ENCODE measurements around the gene MYLK.

Gene MYLK

GRCh38 chr3:123678108-123678511 is 206.0 kb downstream of the MYLK start:
- TF ChIP-seq, protein P1, sequence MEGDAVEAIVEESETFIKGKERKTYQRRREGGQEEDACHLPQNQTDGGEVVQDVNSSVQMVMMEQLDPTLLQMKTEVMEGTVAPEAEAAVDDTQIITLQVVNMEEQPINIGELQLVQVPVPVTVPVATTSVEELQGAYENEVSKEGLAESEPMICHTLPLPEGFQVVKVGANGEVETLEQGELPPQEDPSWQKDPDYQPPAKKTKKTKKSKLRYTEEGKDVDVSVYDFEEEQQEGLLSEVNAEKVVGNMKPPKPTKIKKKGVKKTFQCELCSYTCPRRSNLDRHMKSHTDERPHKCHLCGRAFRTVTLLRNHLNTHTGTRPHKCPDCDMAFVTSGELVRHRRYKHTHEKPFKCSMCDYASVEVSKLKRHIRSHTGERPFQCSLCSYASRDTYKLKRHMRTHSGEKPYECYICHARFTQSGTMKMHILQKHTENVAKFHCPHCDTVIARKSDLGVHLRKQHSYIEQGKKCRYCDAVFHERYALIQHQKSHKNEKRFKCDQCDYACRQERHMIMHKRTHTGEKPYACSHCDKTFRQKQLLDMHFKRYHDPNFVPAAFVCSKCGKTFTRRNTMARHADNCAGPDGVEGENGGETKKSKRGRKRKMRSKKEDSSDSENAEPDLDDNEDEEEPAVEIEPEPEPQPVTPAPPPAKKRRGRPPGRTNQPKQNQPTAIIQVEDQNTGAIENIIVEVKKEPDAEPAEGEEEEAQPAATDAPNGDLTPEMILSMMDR (IDR thresholded peaks at IDR 0.05; ENCODE audit: extremely low read depth, missing control alignments) = no peak
- no peak for DNase-seq (ENCODE audit: low spot score)

- TF ChIP-seq, protein P1 (IDR thresholded peaks at IDR 0.05; ENCODE audit: extremely low read depth, missing control alignments) = no peak
- DNase-seq (ENCODE audit: low spot score) = no peak
These were observed 211.5 kb downstream of the MYLK start for GRCh38 chr3:123672429-123673146.

- no peak for DNase-seq (ENCODE audit: low spot score)
- TF ChIP-seq, protein P1 (IDR thresholded peaks at IDR 0.05; ENCODE audit: extremely low read depth, missing control alignments) = no peak
These were observed 213.4 kb downstream of the MYLK start for GRCh38 chr3:123670743-123671142.

DNA sequence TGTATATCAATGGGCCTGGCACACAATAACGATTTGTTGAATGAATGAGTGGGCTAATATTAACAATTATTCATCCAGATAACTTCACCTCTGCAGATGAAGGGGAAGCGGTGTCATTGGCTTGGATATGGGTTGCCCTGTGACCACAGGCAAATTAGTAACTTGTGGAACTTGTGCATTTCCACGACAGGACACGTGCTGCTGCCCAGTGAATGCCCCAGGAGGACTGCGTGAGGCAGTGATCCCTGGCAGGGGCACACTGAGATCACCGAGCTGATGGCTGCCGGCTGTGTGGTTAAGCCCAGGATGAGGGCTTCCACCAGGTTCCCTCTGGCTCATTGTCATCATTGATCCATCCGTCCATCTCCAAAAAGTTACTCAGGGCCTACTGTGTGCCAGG is 215.2 kb downstream of the MYLK start:
- no peak for DNase-seq (ENCODE audit: low spot score)
- TF ChIP-seq, protein P1 (IDR thresholded peaks at IDR 0.05; ENCODE audit: extremely low read depth, missing control alignments) = no peak

- TF ChIP-seq, protein P1 (IDR thresholded peaks at IDR 0.05; ENCODE audit: extremely low read depth, missing control alignments) = no peak
- no peak for DNase-seq (ENCODE audit: low spot score)
These were observed 216.3 kb downstream of the MYLK start for GRCh38 chr3:123667784-123668183.

- TF ChIP-seq, protein P1 (IDR thresholded peaks at IDR 0.05; ENCODE audit: extremely low read depth, missing control alignments) = no peak
- DNase-seq (ENCODE audit: low spot score) = no peak
These were observed 219.4 kb downstream of the MYLK start for GRCh38 chr3:123664753-123665152.

DNA sequence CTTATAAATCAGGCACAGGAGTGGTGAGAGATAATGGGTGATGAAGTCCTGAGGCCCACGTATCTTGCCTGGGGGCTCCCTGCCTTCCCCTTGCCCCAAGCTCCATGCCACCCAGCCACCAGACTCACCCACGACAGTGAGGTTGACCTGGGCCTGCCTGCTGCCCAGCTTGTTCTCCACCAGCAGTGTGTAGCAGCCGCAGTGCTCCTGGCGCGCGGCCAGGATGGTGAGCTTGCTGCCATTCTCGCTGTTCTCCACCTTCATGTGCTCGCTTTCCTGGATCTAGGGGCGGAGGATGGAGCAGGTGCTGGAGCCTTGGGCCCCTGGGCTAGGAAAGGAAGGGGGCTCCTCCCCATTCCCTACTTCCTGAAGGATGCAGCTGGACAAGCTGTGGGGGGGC is 220.2 kb downstream of the MYLK start:
- DNase-seq (ENCODE audit: low spot score) = no peak

More for the DNA sequence above, 220.2 kb downstream of the MYLK start:
- TF ChIP-seq, protein P1 (IDR thresholded peaks at IDR 0.05; ENCODE audit: extremely low read depth, missing control alignments) = no peak

Data from GM20000 (cell line).